ENCODE results near the gene ARHGEF9.
A peak's percentile ranks its signal among the peaks of the same experiment; 100 is the strongest.

ARHGEF9 gene

DNA sequence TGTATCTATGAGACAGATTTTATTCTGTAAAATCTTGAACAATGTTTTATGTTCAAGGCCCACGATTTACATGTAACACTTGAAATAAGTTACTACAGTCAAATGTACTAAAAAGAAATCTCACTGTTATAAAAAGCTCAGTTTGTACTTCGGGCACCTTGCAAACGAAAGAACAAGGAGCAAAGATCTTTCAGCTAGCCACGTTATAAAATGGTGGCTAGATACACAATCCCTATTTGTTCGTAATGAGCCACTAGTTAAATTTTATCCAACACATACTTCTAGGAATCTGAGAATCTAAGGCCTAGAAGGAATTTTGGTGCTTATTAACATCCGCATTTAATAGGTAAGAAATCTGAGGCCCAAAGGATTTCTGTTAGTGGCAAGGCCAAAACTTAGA, 2.5 kb downstream of the ARHGEF9 start:
- H3K9me3 ChIP-seq (ENCODE audit: control insufficient read depth, low read length) = no peaks in the 10 kb centered on the region
- H3K79me2 ChIP-seq = no peaks in the 10 kb centered on the region
- no peak overlapping the region for H3K4me2 ChIP-seq (ENCODE audit: low read length)
- H3K27me3 ChIP-seq (ENCODE audit: control insufficient read depth, insufficient read depth, low read length) = no peaks in the 10 kb centered on the region
- no peak overlapping the region for H3K9ac ChIP-seq
- no peaks in the 10 kb centered on the region for H3K36me3 ChIP-seq (ENCODE audit: control insufficient read depth, insufficient read depth, low read length)
- H2AFZ ChIP-seq = no peak overlapping the region
- TF ChIP-seq CTCF (IDR thresholded peaks at IDR 0.05) = no peak
- no peak overlapping the region for H3K27ac ChIP-seq
- H3K4me3 ChIP-seq (ENCODE audit: low read depth, low read length) = no peak overlapping the region
- H3K4me1 ChIP-seq = peaks cover 4% of the 10 kb centered on the region

DNA sequence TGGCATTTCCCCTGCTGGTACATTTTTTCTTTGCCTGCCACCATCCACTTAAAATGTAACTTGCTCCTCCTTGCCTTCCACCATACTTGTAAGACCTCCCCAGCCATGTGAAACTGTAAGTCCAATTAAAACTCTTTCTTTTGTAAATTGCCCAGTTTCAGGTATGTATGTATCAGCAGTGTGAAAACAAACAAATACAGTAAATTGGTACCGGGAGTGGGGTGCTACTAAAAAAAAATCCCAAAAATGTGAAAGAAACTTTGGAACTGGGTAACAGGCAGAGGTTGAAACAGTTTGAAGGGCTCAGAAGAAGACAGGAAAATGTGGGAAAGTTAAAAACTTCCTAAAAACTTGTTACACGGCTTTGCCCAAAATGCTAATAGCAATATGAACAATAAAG, 16.3 kb downstream of the ARHGEF9 start:
- Histone ChIP-seq H3K4me2 (ENCODE audit: low read length) (no peak overlapping the region), H3K36me3 (ENCODE audit: control insufficient read depth, insufficient read depth, low read length) (no peaks in the 10 kb centered on the region), H3K79me2 (no peaks in the 10 kb centered on the region), H3K9ac (no peak overlapping the region), H3K4me1 (peaks cover 3% of the 10 kb centered on the region), H2AFZ (no peak overlapping the region), H3K27ac (no peak overlapping the region), H3K27me3 (ENCODE audit: control insufficient read depth, insufficient read depth, low read length) (no peaks in the 10 kb centered on the region), H3K4me3 (ENCODE audit: low read depth, low read length) (no peak overlapping the region), H3K9me3 (ENCODE audit: control insufficient read depth, low read length) (no peaks in the 10 kb centered on the region)
- TF ChIP-seq CTCF (IDR thresholded peaks at IDR 0.05) = no peak

DNA sequence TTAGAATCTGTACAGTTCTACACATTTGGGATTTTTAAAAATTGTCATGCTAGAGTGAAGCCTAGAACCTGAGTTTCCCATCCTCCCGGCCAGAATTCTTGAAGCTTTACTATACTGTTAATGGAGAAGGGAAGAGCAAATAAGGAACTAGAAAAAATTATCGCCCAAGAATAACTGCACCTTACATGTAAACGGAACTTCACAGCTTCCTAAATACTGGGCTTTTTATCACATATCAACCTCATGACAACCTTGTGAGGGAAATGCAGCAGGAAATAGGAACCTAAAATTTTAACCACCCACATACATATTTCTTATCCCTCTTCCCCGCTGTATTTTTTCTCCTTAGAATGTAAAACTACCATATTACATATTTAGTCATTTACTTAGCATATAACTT, 19.3 kb downstream of the ARHGEF9 start:
- Histone ChIP-seq H3K4me1 (peaks cover 3% of the 10 kb centered on the region), H3K9ac (no peak overlapping the region)

GRCh38 chrX:63764946-63765345, 20.1 kb downstream of the ARHGEF9 start:
- Histone ChIP-seq H3K27me3 (ENCODE audit: control insufficient read depth, insufficient read depth, low read length) (no peaks in the 10 kb centered on the region), H3K4me3 (ENCODE audit: low read depth, low read length) (no peak overlapping the region), H3K9me3 (ENCODE audit: control insufficient read depth, low read length) (no peaks in the 10 kb centered on the region), H3K27ac (no peak overlapping the region), H3K9ac (no peak overlapping the region), H3K4me2 (ENCODE audit: low read length) (no peak overlapping the region), H3K36me3 (ENCODE audit: control insufficient read depth, insufficient read depth, low read length) (no peaks in the 10 kb centered on the region), H3K4me1 (peaks cover 3% of the 10 kb centered on the region), H3K79me2 (no peaks in the 10 kb centered on the region), H2AFZ (no peak overlapping the region)
- TF ChIP-seq CTCF (IDR thresholded peaks at IDR 0.05) = no peak

More for the DNA sequence above, 19.3 kb downstream of the ARHGEF9 start:
- Histone ChIP-seq H3K79me2 (no peaks in the 10 kb centered on the region), H3K27ac (no peak overlapping the region), H3K27me3 (ENCODE audit: control insufficient read depth, insufficient read depth, low read length) (no peaks in the 10 kb centered on the region), H3K4me2 (ENCODE audit: low read length) (no peak overlapping the region), H3K4me3 (ENCODE audit: low read depth, low read length) (no peak overlapping the region), H2AFZ (no peak overlapping the region), H3K9me3 (ENCODE audit: control insufficient read depth, low read length) (no peaks in the 10 kb centered on the region), H3K36me3 (ENCODE audit: control insufficient read depth, insufficient read depth, low read length) (no peaks in the 10 kb centered on the region)
- TF ChIP-seq CTCF (IDR thresholded peaks at IDR 0.05) = no peak

GRCh38 chrX:63761639-63762038, 23.4 kb downstream of the ARHGEF9 start:
- no peaks in the 10 kb centered on the region for H3K79me2 ChIP-seq
- no peak overlapping the region for H3K4me2 ChIP-seq (ENCODE audit: low read length)
- no peaks in the 10 kb centered on the region for H3K9me3 ChIP-seq (ENCODE audit: control insufficient read depth, low read length)
- no peaks in the 10 kb centered on the region for H3K27me3 ChIP-seq (ENCODE audit: control insufficient read depth, insufficient read depth, low read length)
- no peak overlapping the region for H3K9ac ChIP-seq
- H3K4me1 ChIP-seq = no peaks in the 10 kb centered on the region
- H3K4me3 ChIP-seq (ENCODE audit: low read depth, low read length) = no peak overlapping the region
- H3K36me3 ChIP-seq (ENCODE audit: control insufficient read depth, insufficient read depth, low read length) = no peaks in the 10 kb centered on the region
- peak; percentile 9 for TF ChIP-seq CTCF (IDR thresholded peaks at IDR 0.05)
- no peak overlapping the region for H2AFZ ChIP-seq
- no peak overlapping the region for H3K27ac ChIP-seq

Data from parathyroid adenoma (tissue), 2 donors.